Heart right ventricle (tissue), 16 donors: ENCODE measurements around the gene FCHSD2. TPM values are rescaled to one million over a fixed set of nuclear protein-coding genes. Genes with fewer than 3 reads are reported as not detected.
"Not testable (repeated sequence)": the region's sequence is repeated elsewhere in the genome, so short reads cannot be mapped to it uniquely, and the experiment has no call there.

Experiments
- ATAC-seq, 8 donors: fragments of 200-7000 bp; cut with Tn5 transposase; one replicate each; pipeline ENCODE4 v1.9.1; 2020; ENCODE audit warnings: mild to moderate bottlenecking in 8 of 8, moderate library complexity in 8 of 8, moderate number of reproducible peaks in 1 of 8
- DNase-seq, 2 donors: peaks; one replicate each; pipeline ENCODE4 v3.0.0-alpha.2; 2020
- H3K27ac ChIP-seq, 10 donors: fragments of 200-600 bp; sonication (generic) in 2 of 10; one replicate each; pipeline versions ENCODE4 v1.5.0 to v1.8.0; 2020 to 2022; ENCODE audit warnings: mild to moderate bottlenecking in 3 of 10
- H3K27me3 ChIP-seq, 7 donors: fragments of 200-600 bp; one replicate each; pipeline ENCODE4 v1.8.0; 2021 to 2022; ENCODE audit warnings: mild to moderate bottlenecking in 2 of 7
- H3K36me3 ChIP-seq, 9 donors: fragments of 200-600 bp; sonication (generic) in 1 of 9; one replicate each; pipeline versions ENCODE4 v1.5.0 to v1.8.0; 2020 to 2022; ENCODE audit warnings: mild to moderate bottlenecking in 2 of 9
- H3K4me1 ChIP-seq, 9 donors: fragments of 200-600 bp; sonication (generic) in 1 of 9; one replicate each; pipeline versions ENCODE4 v1.5.0 to v1.8.0; 2020 to 2022; ENCODE audit warnings: mild to moderate bottlenecking in 4 of 9
- H3K4me3 ChIP-seq, 10 donors: fragments of 200-600 bp; sonication (generic) in 2 of 10; one replicate each; pipeline versions ENCODE4 v1.5.0 to v1.8.0; 2020 to 2022; ENCODE audit warnings: mild to moderate bottlenecking in 7 of 10, moderate library complexity in 2 of 10
- H3K9me3 ChIP-seq, 11 donors: fragments of 200-600 bp in 10 of 11; sonication (generic) in 2 of 11; one replicate each; pipeline versions ENCODE4 v1.5.0 to v1.8.0; 2013 to 2022; ENCODE audit warnings: mild to moderate bottlenecking in 2 of 11, control low read depth in 1 of 11, moderate library complexity in 1 of 11
- CTCF ChIP-seq, 9 donors: fragments of 200-600 bp; sonication (generic) in 2 of 9; IDR thresholded peaks; one replicate each; pipeline versions ENCODE4 v1.5.0 to v1.8.0; 2021 to 2022; ENCODE audit warnings: antibody characterized with exemption in 9 of 9, mild to moderate bottlenecking in 5 of 9, moderate library complexity in 1 of 9
- WGBS, 2 donors: extraction: QIAGEN DNeasy Blood & Tissue Kit; methylation state at CpG; one replicate each; pipeline ENCODE4 v1.1.7; 2013; ENCODE audit warnings: inconsistent platforms in 1 of 2; 5-methylcytosine and 5-hydroxymethylcytosine counted together
- intact Hi-C, 10 donors: fragments of 100-400 bp; cut with DNase I; formaldehyde crosslinking; loops; one replicate each; pipeline versions ENCODE4 v1.11.1 to v1.14.2; 2022
- polyA plus RNA-seq, 2 donors: library from polyadenylated mRNA; stranded (reverse); fragments of 200-250 nt; gene quantifications; one replicate each; pipeline ENCODE4 v1.2.3, GENCODE V29; 2013
- total RNA-seq, 10 donors: library from RNA; stranded (reverse); fragmentation: NEBNext Ultra II Directional in 3 of 10; extraction: Animal tissue kit (Norgen Biotek cat#: 25700) in 3 of 10; gene quantifications; one replicate each; pipeline versions ENCODE4 v1.2.1 to v1.2.4, GENCODE V29; 2021 to 2023
- donor health status: Arrhythmogenic right ventricular cardiomyopathy.
- donor health status: ischemic (EF 13 %, LVEDD 7.1; RV severe dilation, severe dysfunction).
- donor health status: healthy with polysubstance abuse.
- donor health status: DM: no; HTN: yes; CAD: no.
- donor health status: DM: no; HTN: no; CAD: no.
- donor health status: ischemic (EF 25% LVEDD 6.9; RV normal size, moderate dysfunction).
- donor health status: ischemic (EF 25% LVEDD 5.7; RV mildly dilated, moderate dysfunction).
- donor health status: healthy.
- donor health status: DM: yes; HTN: yes; CAD: no.
- donor health status: Ischemic cardiomyopathy.
- donor health status: ischemic (EF 35%, LVEDD 5.7; RV mildly dilated, moderate dysfunction).
- donor health status: nonischemic (EF 11% LVEDD 7.7; RV severe dilation, severe dysfunction).
- donor health status: DM: yes; HTN: yes; CAD: no.
- donor health status: PGD.
- donor health status: ischemic (EF 29% LVEDD 5.4; RV normal size, mild dysfunction).
- donor health status: nonischemic (EF 23%, LVEDD 6.1; RV moderate dilation, normal function).

Gene FCHSD2
- total and polyA plus RNA-seq, 12 donors: 16.1 to 48.4 (median 37.5) TPM

- Histone ChIP-seq H3K9me3 (peaks cover 0 to 10% (median 6%) of the 10 kb centered on the region in 11 donors), H3K27ac (peak overlapping the region in 9 of 10 donors; percentile 8 to 68 (median 37)), H3K4me3 (peak overlapping the region in 6 of 10 donors; percentile 2 to 14 (median 8)), H3K36me3 (peaks cover 0 to 10% (median under 1%) of the 10 kb centered on the region in 9 donors), H3K4me1 (peaks cover 0 to 46% (median 35%) of the 10 kb centered on the region in 9 donors), H3K27me3 (no peaks in the 10 kb centered on the region)
- ATAC-seq (peak; percentile 55 to 86 (median 80)), DNase-seq (no peak)
- TF ChIP-seq CTCF (IDR thresholded peaks at IDR 0.05): no peak
- WGBS, 2 donors: 34 to 35% methylated on average over 2 of the region's 2 CpGs
- intact Hi-C loops: no loop called here
Observed at GRCh38 chr11:73072935-73073481, 69.1 kb downstream of the FCHSD2 start.

GRCh38 chr11:73070653-73071052 lies 71.5 kb downstream of the FCHSD2 start:
- peaks cover 0 to 46% (median 35%) of the 10 kb centered on the region in 9 donors for H3K4me1 ChIP-seq
- TF ChIP-seq CTCF (IDR thresholded peaks at IDR 0.05): no peak
- WGBS, 2 donors: 98% methylated on average over 3 of the region's 3 CpGs
- H3K27ac ChIP-seq: no peak overlapping the region
- no peak overlapping the region for H3K4me3 ChIP-seq
- ATAC-seq (no peak), DNase-seq (no peak)
- H3K36me3 ChIP-seq: no peaks in the 10 kb centered on the region
- H3K9me3 ChIP-seq: peaks cover 0 to 6% (median 0%) of the 10 kb centered on the region in 11 donors
- H3K27me3 ChIP-seq: no peaks in the 10 kb centered on the region
- intact Hi-C loops: no loop called here

- H3K36me3 ChIP-seq, H3K4me3 ChIP-seq, DNase-seq, intact Hi-C loops, H3K9me3 ChIP-seq, ATAC-seq, H3K27ac ChIP-seq, H3K27me3 ChIP-seq: not testable (repeated sequence)
- 87 to 89% methylated on average over 3 of the region's 3 CpGs for WGBS, 2 donors
- H3K4me1 ChIP-seq: peaks cover 0 to 22% (median 13%) of the 10 kb centered on the region in 9 donors
Observed at GRCh38 chr11:73061857-73062424, 80.2 kb downstream of the FCHSD2 start.

GRCh38 chr11:73061434-73061833 lies 80.7 kb downstream of the FCHSD2 start:
- 82 to 89% methylated on average over 10 of the region's 10 CpGs for WGBS, 2 donors

GRCh38 chr11:73059915-73060314 lies 82.2 kb downstream of the FCHSD2 start:
- 92% methylated on average over 1 of the region's 1 CpG for WGBS, 2 donors
- H3K9me3 ChIP-seq: no peaks in the 10 kb centered on the region
- no peaks in the 10 kb centered on the region for H3K27me3 ChIP-seq
- H3K4me3 ChIP-seq: no peak overlapping the region
- H3K27ac ChIP-seq: no peak overlapping the region
- TF ChIP-seq CTCF (IDR thresholded peaks at IDR 0.05): no peak
- intact Hi-C loops: no loop called here
- no peak for DNase-seq
- ATAC-seq: no peak
- H3K36me3 ChIP-seq: peaks cover 0 to 7% (median 0%) of the 10 kb centered on the region in 9 donors
- peaks cover 0 to 37% (median 13%) of the 10 kb centered on the region in 9 donors for H3K4me1 ChIP-seq

More at GRCh38 chr11:73061434-73061833, 80.7 kb downstream of the FCHSD2 start:
- H3K9me3 ChIP-seq, DNase-seq, H3K4me3 ChIP-seq, ATAC-seq, H3K27ac ChIP-seq, intact Hi-C loops, H3K27me3 ChIP-seq, H3K36me3 ChIP-seq: not testable (repeated sequence)
- H3K4me1 ChIP-seq: peaks cover 0 to 25% (median 13%) of the 10 kb centered on the region in 9 donors
